NK-92 (cell line): ENCODE results near the gene SASH1.

Experiments
- DNase-seq: peaks from one replicate; lab custom pipeline; 2025; ENCODE audit not compliant: unreplicated experiment; lab: John Stamatoyannopoulos, UW

SASH1 gene

GRCh38 chr6:148457137-148457842 is 114.7 kb downstream of the SASH1 start:
- DNase-seq = no peak

- no peak for DNase-seq
Observed at GRCh38 chr6:148457843-148458159, 115.2 kb downstream of the SASH1 start.

- no peak for DNase-seq
Observed at GRCh38 chr6:148459238-148459637, 116.6 kb downstream of the SASH1 start.

- no peak for DNase-seq
Observed at GRCh38 chr6:148460876-148461646, 118.4 kb downstream of the SASH1 start.

- DNase-seq = no peak
Observed at GRCh38 chr6:148461986-148462577, 119.4 kb downstream of the SASH1 start.

- DNase-seq = no peak
Observed at GRCh38 chr6:148463671-148464070, 121.0 kb downstream of the SASH1 start.

GRCh38 chr6:148464319-148465010 is 121.8 kb downstream of the SASH1 start:
- no peak for DNase-seq

- DNase-seq = no peak
Observed at GRCh38 chr6:148465011-148465335, 122.3 kb downstream of the SASH1 start.

GRCh38 chr6:148465670-148466069 is 123.0 kb downstream of the SASH1 start:
- DNase-seq = no peak

- DNase-seq = no peak
Observed at GRCh38 chr6:148466158-148466557, 123.5 kb downstream of the SASH1 start.

- no peak for DNase-seq
Observed at GRCh38 chr6:148467926-148468325, 125.3 kb downstream of the SASH1 start.

- no peak for DNase-seq
Observed at GRCh38 chr6:148470156-148470555, 127.5 kb downstream of the SASH1 start.

GRCh38 chr6:148470606-148471465 is 128.2 kb downstream of the SASH1 start:
- DNase-seq = no peak

- DNase-seq = no peak
Observed at GRCh38 chr6:148471624-148472159, 129.1 kb downstream of the SASH1 start.

- no peak for DNase-seq
Observed at GRCh38 chr6:148472171-148473105, 129.8 kb downstream of the SASH1 start.

- DNase-seq = no peak
Observed at GRCh38 chr6:148479497-148479896, 136.9 kb downstream of the SASH1 start.

GRCh38 chr6:148487461-148487860 is 144.8 kb downstream of the SASH1 start:
- no peak for DNase-seq

GRCh38 chr6:148491638-148492251 is 149.1 kb downstream of the SASH1 start:
- no peak for DNase-seq

GRCh38 chr6:148492654-148493290 is 150.1 kb downstream of the SASH1 start:
- no peak for DNase-seq
